DLD1 (cell line): ENCODE data around the gene PHF3.

Experiments used
- in situ Hi-C: cut with HindIII; loops from 2 replicates; pipeline ENCODE4 v1.10.0; 2017; ENCODE audit warnings: low sequenced_read_pairs

PHF3 gene

GRCh38 chr6:63760199-63760598 is 124.6 kb downstream of the PHF3 start:
- in situ Hi-C loops: no loop called here

- in situ Hi-C loops: no loop called here
Observed at GRCh38 chr6:63764318-63764916, 128.8 kb downstream of the PHF3 start.
